IPS-11a (cell line): ENCODE results near the gene POGLUT2.

Source experiments
- H3K4me3 ChIP-seq: one replicate; pipeline ENCODE4 v1.5.1; 2013; ENCODE audit warnings: low read depth, low read length, control low read depth

Gene POGLUT2

DNA sequence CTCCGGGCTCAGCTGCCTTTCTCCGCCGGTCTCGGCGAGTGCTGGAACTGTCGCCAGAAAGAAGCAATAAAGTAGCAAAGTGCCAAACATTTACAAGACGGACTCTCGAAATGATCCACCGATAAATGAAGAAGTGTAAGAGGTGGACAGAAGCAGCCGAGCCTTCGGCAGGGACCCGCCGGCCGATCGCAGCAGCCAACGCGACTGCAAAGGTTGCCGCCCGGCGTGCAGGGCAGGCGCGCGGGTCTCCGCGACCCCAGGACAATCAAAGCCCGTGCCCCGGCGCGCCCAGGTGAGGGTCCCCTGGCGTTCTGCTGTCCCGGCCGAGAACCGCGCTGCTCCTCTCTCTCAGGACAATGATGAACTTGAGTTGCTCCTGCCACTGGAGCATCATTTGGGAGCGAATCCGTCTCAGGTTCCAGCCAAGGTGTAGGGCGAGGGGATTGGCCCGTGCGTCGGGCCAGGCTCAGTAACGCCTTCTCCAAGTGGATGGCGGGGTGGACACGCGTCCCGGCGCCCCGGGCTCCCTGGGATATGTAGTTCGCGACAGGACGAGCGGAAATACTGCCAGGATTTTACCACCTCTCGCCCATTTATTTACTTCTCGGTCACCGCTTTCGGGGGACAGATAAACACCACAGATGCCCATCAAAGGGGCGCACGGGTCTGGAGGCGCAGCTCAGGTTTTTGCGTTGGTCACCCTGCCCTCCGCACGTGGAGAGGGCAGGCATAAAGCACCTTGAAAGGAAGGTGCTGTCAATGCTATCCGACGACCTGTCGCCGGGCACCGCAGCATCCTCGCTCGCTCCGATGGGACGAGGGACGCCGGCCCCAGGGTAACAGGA, at the start of gene POGLUT2, which contains the start of gene BIVM:
POGLUT2 (minus strand) TSS at position 396 of the 845 bp plus-strand sequence; CDS start at position 90, 306 bp downstream.
BIVM (plus strand) TSS at position 539 of the 845 bp plus-strand sequence. CDS start 8,149 bp downstream, outside the sequence.
- peak within 1 kb of the TSS; percentile 79 for H3K4me3 ChIP-seq

DNA sequence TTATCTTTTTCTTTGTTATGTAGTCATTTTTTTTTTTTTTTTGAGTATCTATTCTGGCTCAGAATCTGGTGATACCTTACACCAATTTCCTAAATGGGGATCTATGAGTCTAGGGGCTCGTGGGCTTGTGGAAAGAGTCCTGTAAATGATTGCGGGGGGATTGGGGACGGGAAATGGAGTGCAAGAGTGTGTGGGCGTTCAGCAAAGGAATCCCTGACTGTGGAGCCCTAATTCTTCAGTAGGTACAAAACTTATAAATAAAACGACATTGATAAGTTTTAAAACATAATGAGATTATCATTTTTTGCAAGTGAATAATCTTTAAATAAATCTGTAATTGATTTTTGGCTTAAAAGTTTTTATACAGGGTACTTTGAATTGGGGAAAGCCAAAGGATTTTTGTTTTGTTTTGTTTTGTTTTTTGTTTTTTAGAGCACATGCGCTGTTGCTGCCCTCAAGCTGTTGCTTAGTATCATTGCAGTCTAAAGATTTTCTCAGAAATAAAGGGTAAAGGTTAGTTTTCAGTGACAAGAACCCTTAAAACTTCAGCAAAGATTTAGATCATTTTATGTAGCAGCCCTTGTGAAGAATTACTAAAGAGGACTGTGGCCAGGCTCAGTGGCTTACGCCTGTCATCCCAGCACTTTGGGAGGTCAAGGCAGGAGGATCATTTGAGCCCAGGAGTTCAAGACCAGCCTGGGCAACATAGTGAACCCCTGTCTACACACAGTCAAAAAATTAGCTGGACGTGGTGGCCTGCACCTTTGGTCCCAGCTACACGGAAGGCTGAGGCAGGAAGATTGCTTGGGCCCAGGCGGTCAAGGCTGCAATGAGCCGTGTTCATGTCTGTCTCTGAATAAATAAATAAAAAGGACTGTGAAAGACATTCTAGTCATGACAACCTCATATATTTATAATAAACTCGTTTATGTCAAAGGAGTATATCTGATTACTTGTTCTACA, 48.8 kb upstream of the POGLUT2 start:
- no peak overlapping the region for H3K4me3 ChIP-seq

DNA sequence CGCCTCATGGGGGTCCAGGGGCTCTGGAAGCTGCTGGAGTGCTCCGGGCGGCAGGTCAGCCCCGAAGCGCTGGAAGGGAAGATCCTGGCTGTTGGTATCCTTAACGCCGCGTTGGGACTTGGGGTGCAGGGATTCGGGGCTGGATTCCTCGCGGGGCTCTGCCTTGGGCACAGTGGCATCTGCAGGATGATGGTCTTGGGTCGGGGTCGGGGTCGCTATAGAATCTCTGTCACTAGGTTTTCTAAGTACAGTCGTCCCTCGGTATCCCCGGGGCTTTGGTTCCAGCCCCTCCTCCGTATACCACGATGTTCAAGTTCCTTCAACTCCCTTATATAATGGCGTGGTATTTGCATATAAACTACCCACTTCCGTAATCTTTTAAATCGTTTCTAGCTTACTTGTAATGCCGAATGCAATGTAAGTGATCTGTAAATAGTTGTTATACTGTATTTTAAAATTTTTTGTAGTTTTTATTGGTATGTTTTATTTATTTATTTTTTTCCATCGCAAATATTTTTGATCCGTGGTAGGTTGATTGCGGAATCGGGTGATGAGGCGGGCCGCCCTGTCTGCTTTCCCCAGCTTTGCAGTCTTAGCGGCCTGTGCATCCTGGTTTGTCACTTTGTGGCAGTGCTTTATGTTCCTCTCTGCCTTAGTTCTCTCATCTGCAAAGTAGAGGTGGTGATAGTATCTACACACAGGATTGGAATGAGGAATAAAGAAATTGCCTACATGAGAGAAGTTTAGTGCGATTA, 47.7 kb upstream of the POGLUT2 start:
- peak overlapping the region; percentile 94 for H3K4me3 ChIP-seq

- H3K4me3 ChIP-seq: peak within 1 kb of the TSS; percentile 94
Measured at GRCh38 chr13:102845630-102846260, 47.0 kb upstream of the POGLUT2 start, which contains the start of gene ERCC5. Gene ERCC5, plus strand, starts transcription at chr13:102846032. Its CDS starts 235 bp downstream, at chr13:102846267.

DNA sequence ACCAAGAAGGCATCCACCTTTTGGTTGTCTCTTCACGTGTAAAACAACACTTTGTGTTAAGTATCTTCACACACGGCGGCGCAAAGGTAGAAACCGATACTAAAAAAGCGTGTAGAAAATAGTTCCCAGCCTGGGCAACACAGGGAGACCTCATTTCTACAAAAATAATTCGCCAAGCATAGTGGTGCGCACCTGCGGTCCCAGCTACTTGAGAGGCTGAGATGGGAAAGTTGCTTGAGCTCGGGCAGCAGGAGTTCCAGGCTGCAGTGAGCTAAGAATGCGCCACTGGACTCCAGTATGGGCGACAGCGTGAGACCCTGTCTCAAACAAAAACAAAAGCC, 46.5 kb upstream of the POGLUT2 start:
- peak overlapping the region; percentile 94 for H3K4me3 ChIP-seq

DNA sequence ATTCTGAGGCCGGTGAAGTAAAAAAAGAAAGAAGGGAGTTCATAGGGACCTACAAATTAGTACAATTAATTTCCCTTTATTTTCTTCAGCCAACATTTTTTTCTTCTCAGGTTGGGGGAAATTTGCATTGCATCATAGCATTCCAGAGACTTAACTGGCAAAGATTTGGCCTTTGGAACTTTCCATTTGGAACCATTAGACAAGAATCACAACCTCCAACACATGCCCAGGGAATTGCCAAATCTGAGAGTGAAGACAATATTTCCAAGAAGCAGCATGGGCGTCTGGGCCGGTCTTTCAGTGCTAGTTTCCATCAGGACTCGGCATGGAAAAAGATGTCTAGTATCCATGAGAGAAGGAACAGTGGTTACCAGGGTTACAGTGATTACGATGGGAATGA, 40.7 kb upstream of the POGLUT2 start:
- no peak overlapping the region for H3K4me3 ChIP-seq

DNA sequence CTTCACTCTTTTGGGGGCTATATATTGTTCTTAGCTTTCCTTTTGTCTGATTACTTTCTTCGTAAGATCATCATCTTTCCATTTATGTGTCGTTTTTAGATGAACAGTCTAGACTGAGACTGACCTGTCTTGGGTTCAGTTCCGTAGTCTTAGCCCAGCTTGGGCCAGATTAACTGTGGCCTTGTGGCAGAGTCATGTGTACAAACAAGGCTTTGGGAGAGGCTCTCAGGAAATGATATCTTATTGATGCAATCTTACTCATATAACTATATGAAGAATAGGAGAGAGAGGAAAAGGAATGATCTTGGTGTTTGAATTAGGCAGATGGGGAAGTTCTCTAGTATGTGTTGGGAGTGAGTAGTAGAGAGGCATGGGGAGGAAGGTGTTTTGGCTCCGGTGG, 40.2 kb upstream of the POGLUT2 start:
- H3K4me3 ChIP-seq: no peak overlapping the region

DNA sequence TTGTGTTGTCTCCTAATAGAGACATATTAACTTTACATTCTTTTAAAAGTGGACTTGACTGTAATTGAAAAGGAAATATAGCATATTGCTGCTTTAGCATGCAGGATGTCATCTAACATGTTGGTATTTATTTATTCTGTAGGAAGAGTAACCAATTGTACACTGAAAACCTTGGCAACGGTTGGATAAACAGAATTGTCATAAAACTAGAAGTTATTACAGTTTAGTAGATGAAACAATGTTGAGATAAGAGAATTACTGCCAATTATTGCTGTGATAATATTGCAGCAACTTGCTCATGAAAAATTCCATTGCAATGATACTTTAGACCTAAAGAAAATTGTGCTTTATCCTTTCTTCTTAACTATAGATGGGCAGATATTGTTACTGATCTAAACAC, 39.5 kb upstream of the POGLUT2 start:
- no peak overlapping the region for H3K4me3 ChIP-seq

- H3K4me3 ChIP-seq: no peak overlapping the region
Measured at GRCh38 chr13:102836471-102836870, 37.7 kb upstream of the POGLUT2 start.

DNA sequence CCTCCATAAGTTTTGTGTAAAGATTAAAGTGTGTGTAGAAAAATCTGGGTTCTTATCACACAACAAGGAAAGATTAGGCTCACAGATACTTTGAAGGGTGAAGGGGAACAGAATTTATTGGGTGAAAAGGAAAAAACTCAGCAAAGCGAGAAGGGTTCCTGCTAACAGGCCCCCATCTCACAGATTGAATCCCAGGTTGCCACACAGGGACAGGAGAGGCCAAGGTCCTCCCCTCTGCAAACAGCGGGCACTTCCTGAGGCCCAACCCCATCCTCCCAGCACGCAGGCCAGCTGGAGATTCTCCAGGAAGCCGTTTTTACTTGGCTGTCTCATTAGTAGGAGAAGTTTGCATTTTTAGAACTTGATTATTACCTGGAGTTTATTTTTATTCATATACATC, 31.9 kb upstream of the POGLUT2 start:
- no peak overlapping the region for H3K4me3 ChIP-seq

DNA sequence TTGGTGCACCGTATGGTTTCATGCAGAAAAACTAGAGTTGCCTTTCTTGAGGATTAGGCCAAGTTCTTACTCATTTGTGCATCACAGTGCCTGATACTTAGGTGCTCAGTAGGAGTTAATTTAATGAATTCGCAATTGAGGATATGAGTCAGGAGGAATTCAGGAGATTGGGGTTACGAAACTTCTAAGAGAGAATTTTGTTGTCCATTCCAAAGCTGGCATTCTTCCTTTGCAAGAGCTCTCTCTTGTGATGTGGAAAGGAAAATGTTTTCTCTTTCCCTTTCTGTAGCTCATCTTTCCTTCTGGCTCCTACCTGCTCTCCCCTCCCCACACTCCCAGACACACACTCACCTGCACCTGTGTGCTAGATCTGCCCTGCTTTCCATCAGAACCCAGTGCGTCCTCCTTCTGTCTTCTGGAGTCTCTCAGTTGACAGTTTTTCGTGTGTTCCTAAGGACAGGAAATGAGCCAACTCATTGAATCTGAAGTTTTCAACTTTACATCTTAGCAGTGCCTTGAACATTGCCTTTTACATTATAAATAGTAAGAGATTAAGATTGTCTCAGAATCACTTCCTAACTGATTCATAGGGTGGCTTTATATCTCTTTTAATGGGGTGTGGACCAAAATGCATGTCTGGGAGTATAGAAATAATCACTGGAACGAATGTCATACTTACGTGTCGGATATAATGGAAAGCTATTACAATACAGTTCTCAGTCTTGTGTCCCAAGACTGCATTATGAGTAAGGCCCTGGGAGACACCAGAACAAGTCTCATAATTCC, 27.3 kb upstream of the POGLUT2 start:
- no peak overlapping the region for H3K4me3 ChIP-seq

GRCh38 chr13:102825400-102825799, 26.6 kb upstream of the POGLUT2 start:
- no peak overlapping the region for H3K4me3 ChIP-seq

GRCh38 chr13:102817907-102818306, 19.1 kb upstream of the POGLUT2 start:
- H3K4me3 ChIP-seq: no peak overlapping the region

DNA sequence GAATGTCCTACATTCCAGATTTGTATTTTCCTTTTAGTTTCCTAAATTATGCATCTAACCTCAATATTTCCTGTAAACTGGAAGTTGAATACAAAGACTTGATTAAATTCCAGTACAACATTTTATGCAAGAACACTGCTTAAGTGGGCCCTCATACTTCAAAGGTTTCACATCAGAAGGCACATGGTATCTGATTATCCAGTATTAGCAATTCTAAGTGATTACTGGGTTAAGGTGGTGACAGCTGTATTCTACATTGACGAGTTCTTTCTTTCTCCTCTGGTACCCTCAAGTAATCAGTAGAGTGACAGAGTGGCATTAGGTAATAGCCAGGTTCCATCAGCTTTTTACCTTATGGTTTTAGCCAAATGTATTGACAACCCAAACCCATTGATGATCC, 18.5 kb upstream of the POGLUT2 start:
- H3K4me3 ChIP-seq: no peak overlapping the region

DNA sequence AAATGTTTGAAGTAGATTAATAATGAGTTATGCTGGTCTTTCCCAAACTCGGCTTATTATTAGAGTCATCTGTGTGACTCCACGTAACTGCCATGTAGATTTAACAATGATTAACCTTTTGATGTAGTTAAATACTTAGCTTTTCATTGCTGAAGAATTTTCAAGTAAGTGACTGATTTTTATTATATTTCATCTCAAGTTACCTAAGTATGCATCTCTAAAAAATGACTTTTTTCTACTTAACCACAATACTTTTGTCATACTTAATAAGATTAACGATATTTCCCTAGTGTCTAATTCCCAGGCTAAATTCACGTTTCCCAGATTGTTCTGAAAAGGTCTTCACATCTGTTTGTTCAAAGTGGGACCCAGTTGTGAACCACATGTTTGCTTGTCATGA, 17.9 kb upstream of the POGLUT2 start:
- no peak overlapping the region for H3K4me3 ChIP-seq

DNA sequence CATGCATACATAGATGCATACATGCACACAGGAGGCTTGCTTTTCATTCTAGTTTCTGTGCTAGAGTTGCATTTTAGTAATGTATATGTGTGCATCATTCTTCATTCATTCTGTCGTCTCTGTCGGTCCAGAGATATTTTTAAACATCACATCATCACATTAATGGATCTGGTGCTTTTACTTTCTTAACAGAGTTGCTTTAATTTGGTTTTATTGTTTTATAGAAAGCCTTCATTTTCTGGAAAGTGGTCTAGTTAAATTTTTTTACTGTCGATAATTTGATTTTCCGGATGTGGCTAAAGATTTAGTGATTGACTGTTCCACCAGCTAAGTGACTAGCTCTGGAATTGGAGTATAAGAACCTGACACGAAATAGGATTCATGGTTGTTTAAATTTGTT, 17.0 kb upstream of the POGLUT2 start:
- no peak overlapping the region for H3K4me3 ChIP-seq

GRCh38 chr13:102814793-102815192, 16.0 kb upstream of the POGLUT2 start:
- no peak overlapping the region for H3K4me3 ChIP-seq

- no peak overlapping the region for H3K4me3 ChIP-seq
Measured at GRCh38 chr13:102814025-102814607, 15.3 kb upstream of the POGLUT2 start.

- H3K4me3 ChIP-seq: no peak overlapping the region
Measured at GRCh38 chr13:102812611-102813287, 14.0 kb upstream of the POGLUT2 start.
